Peyer's patch (tissue), 4 donors: ENCODE data around the gene KLK7. TPM values are rescaled to one million over a fixed set of nuclear protein-coding genes. Genes with fewer than 3 reads are reported as not detected.
"Not testable (repeated sequence)": the region's sequence is repeated elsewhere in the genome, so short reads cannot be mapped to it uniquely, and the experiment has no call there.

Experiments used
- DNase-seq, 3 donors: peaks; one replicate each; pipeline ENCODE4 v3.0.0-alpha.2; 2017 to 2019
- H3K27ac ChIP-seq, 4 donors: fragments of 200-600 bp; sonication (generic); one replicate each; pipeline ENCODE4 v1.5.1; 2016 to 2019
- H3K27me3 ChIP-seq, 2 donors: fragments of 200-600 bp; sonication (generic); one replicate each; pipeline ENCODE4 v1.5.1; 2019
- H3K36me3 ChIP-seq, 3 donors: fragments of 200-600 bp; sonication (generic); one replicate each; pipeline ENCODE4 v1.5.1; 2016 to 2019
- H3K4me1 ChIP-seq, 4 donors: fragments of 200-600 bp; sonication (generic); one replicate each; pipeline ENCODE4 v1.5.1; 2016 to 2019
- H3K4me3 ChIP-seq, 4 donors: fragments of 200-600 bp; sonication (generic); 1 replicate in 3 of 4; 2 replicates in 1 of 4; pipeline ENCODE4 v1.5.1; 2016 to 2019; ENCODE audit warnings: mild to moderate bottlenecking in 1 of 4
- H3K9me3 ChIP-seq, 4 donors: fragments of 200-600 bp; sonication (generic); one replicate each; pipeline ENCODE4 v1.5.1; 2016 to 2019; ENCODE audit warnings: mild to moderate bottlenecking in 1 of 4
- CTCF ChIP-seq, 6 experiments: fragments of 450-650 bp in 4 of 6; fragments of 200-600 bp in 2 of 6; sonication (generic) in 1 of 6; IDR thresholded peaks; one replicate each; pipeline ENCODE4 v1.5.1; 2017 to 2019; ENCODE audit warnings: antibody characterized with exemption in 6 of 6, mild to moderate bottlenecking in 3 of 6, moderate library complexity in 1 of 6
- POLR2A ChIP-seq, 2 donors: fragments of 450-650 bp; IDR thresholded peaks; one replicate each; pipeline ENCODE4 v1.5.1; 2017; ENCODE audit warnings: antibody characterized with exemption in 2 of 2, mild to moderate bottlenecking in 2 of 2, moderate library complexity in 2 of 2
- total RNA-seq, 4 donors: library from RNA; depleted of rRNA; stranded (reverse); fragments of >200 nt; gene quantifications; one replicate each; pipeline ENCODE4 v1.1.0, GENCODE V29; 2016

The KLK7 gene
- total RNA-seq, 4 donors from 2014 or later: 1.2 to 9.9 TPM; not detected in 2

GRCh38 chr19:50998686-50999085, 15.0 kb upstream of the KLK7 start:
- DNase-seq: no peak
- H3K36me3 ChIP-seq: no peaks in the 10 kb centered on the region
- H3K27ac ChIP-seq: no peak overlapping the region
- H3K9me3 ChIP-seq: no peaks in the 10 kb centered on the region
- H3K4me1 ChIP-seq: no peaks in the 10 kb centered on the region
- no peaks in the 10 kb centered on the region for H3K27me3 ChIP-seq
- H3K4me3 ChIP-seq: no peak overlapping the region
- TF ChIP-seq CTCF (IDR thresholded peaks at IDR 0.05): no peak
- TF ChIP-seq POLR2A (IDR thresholded peaks at IDR 0.05): no peak

- no peaks in the 10 kb centered on the region for H3K27me3 ChIP-seq
Measured at GRCh38 chr19:50998061-50998460, 14.3 kb upstream of the KLK7 start.

DNA sequence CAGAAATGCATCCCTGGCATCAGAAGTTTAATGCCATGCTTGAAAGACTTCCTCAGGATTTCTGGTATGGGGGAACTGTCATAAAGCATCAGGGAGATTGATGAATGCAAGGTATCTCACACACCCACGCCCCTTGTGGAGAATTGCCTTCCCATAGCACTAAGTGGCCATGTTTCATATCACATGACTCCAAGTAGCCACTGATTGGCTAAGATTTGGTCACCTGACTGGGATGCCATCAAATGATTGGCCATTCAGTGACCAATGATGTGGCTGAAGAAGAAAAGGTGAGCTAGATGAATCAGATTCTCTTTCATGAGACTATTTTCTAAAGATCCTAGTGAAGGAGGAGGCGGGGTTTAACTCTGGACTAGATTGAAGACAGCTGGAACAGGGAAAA, 10.4 kb upstream of the KLK7 start:
- no peak overlapping the region for H3K27ac ChIP-seq
- H3K4me3 ChIP-seq: no peak overlapping the region
- H3K9me3 ChIP-seq: no peaks in the 10 kb centered on the region
- no peak for TF ChIP-seq CTCF (IDR thresholded peaks at IDR 0.05)
- TF ChIP-seq POLR2A (IDR thresholded peaks at IDR 0.05): no peak
- no peaks in the 10 kb centered on the region for H3K27me3 ChIP-seq
- H3K4me1 ChIP-seq: no peaks in the 10 kb centered on the region
- no peak for DNase-seq
- no peaks in the 10 kb centered on the region for H3K36me3 ChIP-seq

More at GRCh38 chr19:50998061-50998460, 14.3 kb upstream of the KLK7 start:
- no peak for DNase-seq
- no peak overlapping the region for H3K27ac ChIP-seq
- H3K36me3 ChIP-seq: no peaks in the 10 kb centered on the region
- no peaks in the 10 kb centered on the region for H3K4me1 ChIP-seq
- no peaks in the 10 kb centered on the region for H3K9me3 ChIP-seq
- no peak overlapping the region for H3K4me3 ChIP-seq
- no peak for TF ChIP-seq POLR2A (IDR thresholded peaks at IDR 0.05)
- no peak for TF ChIP-seq CTCF (IDR thresholded peaks at IDR 0.05)

GRCh38 chr19:50992666-50993035, 8.9 kb upstream of the KLK7 start:
- Histone ChIP-seq H3K27me3 (no peaks in the 10 kb centered on the region), H3K27ac (no peak overlapping the region), H3K4me1 (no peaks in the 10 kb centered on the region), H3K9me3 (no peaks in the 10 kb centered on the region), H3K36me3 (no peaks in the 10 kb centered on the region), H3K4me3 (no peak overlapping the region)
- DNase-seq: no peak
- no peak for TF ChIP-seq POLR2A (IDR thresholded peaks at IDR 0.05)
- TF ChIP-seq CTCF (IDR thresholded peaks at IDR 0.05): no peak

DNA sequence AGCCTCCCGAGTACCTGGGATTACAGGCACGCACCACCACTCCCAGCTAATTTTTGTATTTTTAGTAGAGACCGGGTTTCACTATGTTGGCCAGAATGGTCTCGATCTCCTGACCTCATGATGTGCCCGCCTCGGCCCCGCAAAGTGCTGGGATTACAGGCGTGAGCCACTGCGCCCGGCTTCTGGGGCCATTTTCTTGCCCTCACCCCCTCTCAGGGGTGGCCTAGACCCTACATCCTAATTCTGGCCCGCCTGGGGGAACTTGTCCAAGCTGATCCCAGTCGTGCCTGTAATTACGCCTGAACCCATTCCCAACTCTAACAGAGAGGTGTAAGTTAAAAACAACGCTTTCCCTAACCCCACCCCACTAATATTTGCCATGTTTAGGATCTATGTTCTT, 699 bp upstream of the KLK7 start:
- H3K27ac ChIP-seq, H3K4me3 ChIP-seq, H3K9me3 ChIP-seq, DNase-seq, H3K4me1 ChIP-seq, H3K27me3 ChIP-seq, H3K36me3 ChIP-seq: not testable (repeated sequence)

- no peak for TF ChIP-seq CTCF (IDR thresholded peaks at IDR 0.05)
- TF ChIP-seq POLR2A (IDR thresholded peaks at IDR 0.05): no peak
- H3K4me3 ChIP-seq: no peak overlapping the region
Measured at GRCh38 chr19:50982186-50982585, 1.5 kb downstream of the KLK7 start.

More at GRCh38 chr19:50982186-50982585, 1.5 kb downstream of the KLK7 start:
- Histone ChIP-seq H3K9me3 (no peaks in the 10 kb centered on the region), H3K27me3 (no peaks in the 10 kb centered on the region), H3K4me1 (no peaks in the 10 kb centered on the region), H3K36me3 (no peaks in the 10 kb centered on the region), H3K27ac (no peak overlapping the region)
- no peak for DNase-seq
